ENCODE measurements around the gene HERC2. TPM values are rescaled to one million over a fixed set of nuclear protein-coding genes. Genes with fewer than 3 reads are reported as not detected.

The HERC2 gene
- total and polyA plus RNA-seq, 2 of the 8 experiments (the other 6 are each of a cell fraction or from before 2014, with no cell fraction given), result 83.0 to 88.7 TPM

- no peak for TF ChIP-seq SAP30 (IDR thresholded peaks at IDR 0.05; ENCODE audit: insufficient read depth, insufficient replicate concordance, low read length)
- TF ChIP-seq BRCA1 (IDR thresholded peaks at IDR 0.05; ENCODE audit: low read depth, low read length), result no peak
- TF ChIP-seq KDM1A (IDR thresholded peaks at IDR 0.05; ENCODE audit: borderline replicate concordance, low read length), result no peak
- no peak for TF ChIP-seq TAF7 (optimal IDR thresholded peaks at IDR 0.05; ENCODE audit: borderline replicate concordance, low read depth, low read length)
- no peak for TF ChIP-seq HDAC6 (IDR thresholded peaks at IDR 0.05; ENCODE audit: low read depth, low read length)
- no peak for TF ChIP-seq SP2 (IDR thresholded peaks at IDR 0.05; ENCODE audit: low read length)
- no peak for TF ChIP-seq TBP (IDR thresholded peaks at IDR 0.05; ENCODE audit: low read depth, low read length)
- no peak for TF ChIP-seq SUZ12 (IDR thresholded peaks at IDR 0.05; ENCODE audit: low read length)
- no peak for TF ChIP-seq GABPA (IDR thresholded peaks at IDR 0.05; ENCODE audit: borderline replicate concordance, insufficient read depth, low read length)
- TF ChIP-seq TCF12 (IDR thresholded peaks at IDR 0.05; ENCODE audit: low read depth, low read length), result no peak
These were observed 167.7 kb downstream of the HERC2 start (continued) for GRCh38 chr15:28154283-28154682.
